K562 (cell line): ENCODE data around the gene ACY1. TPM values are rescaled to one million over a fixed set of nuclear protein-coding genes. Genes with fewer than 3 reads are reported as not detected.

Experiments used
- ATAC-seq: fragments of 200-7000 bp; cut with Tn5 transposase; 3 replicates; pipeline ENCODE4 v1.9.1; 2020; ENCODE audit warnings: moderate library complexity
- BruUV-seq: library from RNA; stranded (reverse); fragments of 400-500 nt; replicated peaks from 2 replicates; lab custom pipeline; 2021; lab: Mats Ljungman, UMichigan
- CTCF ChIA-PET: fragments of 300-600 bp; formaldehyde crosslinking; extraction: SDS; loops from one replicate; lab custom pipeline; 2021; ENCODE audit warnings: low intra/inter-chr PET ratio; lab: Yijun Ruan, JAX
- POLR2A ChIA-PET: fragments of 300-600, 350-650 bp; sonication (Branson Sonifier 250); formaldehyde crosslinking; extraction: SDS; loops from one replicate; lab custom pipeline; 2021; ENCODE audit warnings: antibody characterized with exemption, inconsistent platforms; lab: Yijun Ruan, JAX
- DNase-seq, 4 experiments: peaks; one replicate each; pipeline versions ENCODE4 v3.0.0 to v3.0.0-alpha.2; 2011 to 2018; ENCODE audit warnings: low spot score in 3 of 4, mixed read lengths in 3 of 4; ENCODE audit errors: extremely low read depth in 1 of 4
- FAIRE-seq: peaks from 2 replicates; lab custom pipeline; 2011; peaks lifted over from hg19 to GRCh38; lab: Jason Lieb, UNC
- H2AFZ ChIP-seq: 2 replicates; pipeline ENCODE4 v1.6.0; 2011; ENCODE audit warnings: low read depth, low read length, control low read depth, inconsistent platforms
- H3K27ac ChIP-seq: fragments of 200-600 bp; 3 replicates; pipeline ENCODE4 v1.8.0; 2011; ENCODE audit warnings: low read depth, mild to moderate bottlenecking, control low read depth, inconsistent platforms, low read length, moderate library complexity, mixed read lengths; ENCODE audit errors: extremely low read depth
- H3K27me3 ChIP-seq, 2 experiments: fragments of 300-600 bp in 1 of 2; 2 replicates in 1 of 2; 3 replicates in 1 of 2; pipeline versions ENCODE4 v1.6.0 to v1.8.0; 2011; ENCODE audit warnings: inconsistent platforms in 2 of 2, low read length in 2 of 2, mild to moderate bottlenecking in 1 of 2, mixed read lengths in 1 of 2, moderate library complexity in 1 of 2; ENCODE audit not compliant: control insufficient read depth in 2 of 2, insufficient read depth in 2 of 2
- H3K36me3 ChIP-seq: fragments of 300-600 bp; 3 replicates; pipeline ENCODE4 v1.8.0; 2011; ENCODE audit warnings: mild to moderate bottlenecking, low read length, inconsistent platforms; ENCODE audit not compliant: control insufficient read depth, insufficient read depth
- H3K4me1 ChIP-seq, 2 experiments: fragments of 200-600 bp in 1 of 2; replicated peaks in 1 of 2; 2 replicates in 1 of 2; 3 replicates in 1 of 2; pipeline versions ENCODE4 v1.5.1 to v1.8.0; 2011; ENCODE audit warnings: inconsistent platforms in 2 of 2, low read length in 2 of 2, mild to moderate bottlenecking in 1 of 2, mixed read lengths in 1 of 2, moderate library complexity in 1 of 2; ENCODE audit not compliant: control insufficient read depth in 2 of 2, insufficient read depth in 2 of 2
- H3K4me2 ChIP-seq: 2 replicates; pipeline ENCODE4 v1.6.1; 2011; ENCODE audit warnings: low read length, control low read depth, inconsistent platforms, mixed read lengths; ENCODE audit not compliant: insufficient read depth
- H3K4me3 ChIP-seq: fragments of 200-600 bp; sonication (generic), shearing (Covaris generic); 2 replicates; pipeline ENCODE4 v1.5.1; 2016; ENCODE audit warnings: control low read depth, inconsistent platforms
- H3K79me2 ChIP-seq: fragments of 200-600 bp; 3 replicates; pipeline ENCODE4 v1.8.0; 2011; ENCODE audit warnings: low read length, inconsistent platforms; ENCODE audit not compliant: control insufficient read depth, insufficient read depth
- H3K9ac ChIP-seq, 2 experiments: 2 replicates each; pipeline versions ENCODE4 v1.6.0 to v1.6.1; 2011; ENCODE audit warnings: low read depth in 2 of 2, low read length in 2 of 2, control low read depth in 1 of 2, inconsistent platforms in 1 of 2, mild to moderate bottlenecking in 1 of 2, mixed read lengths in 1 of 2; ENCODE audit not compliant: insufficient read depth in 1 of 2
- H3K9me1 ChIP-seq: one replicate; pipeline ENCODE4 v1.6.0; 2011; ENCODE audit warnings: inconsistent platforms, mild to moderate bottlenecking, low read length, moderate library complexity; ENCODE audit not compliant: control insufficient read depth, insufficient read depth
- H3K9me3 ChIP-seq: replicated peaks from 2 replicates; pipeline ENCODE4 v1.5.1; 2011; ENCODE audit warnings: low read depth, low read length, inconsistent platforms; ENCODE audit not compliant: control insufficient read depth, insufficient read depth
- H4K20me1 ChIP-seq: replicated peaks from 2 replicates; pipeline ENCODE4 v1.6.1; 2011; ENCODE audit warnings: low read length, inconsistent platforms, mixed read lengths; ENCODE audit not compliant: control insufficient read depth, insufficient read depth
- CAMTA2 ChIP-seq: fragments of 250-450 bp; sonication (Bioruptor Pico); conservative IDR thresholded peaks from 2 replicates; pipeline ENCODE4 v1.5.1; 2022
- POLR2G ChIP-seq: fragments of 200-400 bp; formaldehyde crosslinking; IDR thresholded peaks from 2 replicates; pipeline ENCODE4 v1.6.1; 2017; ENCODE audit warnings: low read depth, mild to moderate bottlenecking, antibody characterized with exemption, low read length, moderate library complexity
- RBFOX2 ChIP-seq: fragments of 200-400 bp; formaldehyde crosslinking; IDR thresholded peaks from 2 replicates; pipeline ENCODE4 v1.6.1; 2017; ENCODE audit warnings: low read depth, mild to moderate bottlenecking, low read length, moderate library complexity
- WGBS: fragments of 100-300 bp; shearing (Covaris generic); methylation state at CpG from one replicate; pipeline ENCODE4 v1.1.6; 2016; ENCODE audit warnings: low coverage, mixed read lengths; ENCODE audit not compliant: insufficient coverage; ENCODE audit errors: missing lambda C conversion rate; 5-methylcytosine and 5-hydroxymethylcytosine counted together
- in situ Hi-C: fragments of 300-500 bp; cut with MboI; formaldehyde crosslinking; loops from 4 replicates; pipeline ENCODE4 v1.15.0; 2018; ENCODE audit warnings: inconsistent platforms, mixed read lengths
- intact Hi-C: fragments of 100-400 bp; cut with micrococcal nuclease; formaldehyde crosslinking; loops from 2 replicates; pipeline ENCODE4 v1.14.2; 2022
- polyA plus RNA-seq, 8 experiments: library from polyadenylated mRNA; depleted of rRNA in 4 of 8; stranded (reverse) in 5 of 8; unstranded in 3 of 8; fragments of >200 nt; fragmentation: Nextera tagmentation in 2 of 8; fragmentation: Illumina TruSeq in 1 of 8; extraction: Ambion mirVana in 2 of 8; extraction: Trizol in 1 of 8; gene quantifications; 2 replicates each; pipeline versions ENCODE4 v1.2.1 to v1.2.3, GENCODE V29; 2011 to 2014; ENCODE audit warnings: inconsistent platforms in 1 of 8, missing spikeins in 1 of 8
- total RNA-seq, 7 experiments: library from RNA; depleted of rRNA in 6 of 7; stranded (reverse); fragments of >200 nt in 6 of 7; fragmentation: Illumina TruSeq in 2 of 7; extraction: Trizol in 2 of 7; gene quantifications; 2 replicates each; pipeline versions ENCODE4 v1.2.1 to v1.2.3, GENCODE V29; 2011 to 2021; ENCODE audit warnings: low replicate concordance in 1 of 7
- TF ChIP-seq, protein P1 (sequence below): fragments of 250-450 bp; sonication (Bioruptor Pico); IDR thresholded peaks from 2 replicates; pipeline ENCODE4 v1.5.1; 2021; ENCODE audit warnings: mild to moderate bottlenecking

ACY1 gene
- total and polyA plus RNA-seq, 9 of the 15 experiments (the other 6 are each of a cell fraction or from before 2014, with no cell fraction given), result 70.7 to 195 (median 123) TPM

DNA sequence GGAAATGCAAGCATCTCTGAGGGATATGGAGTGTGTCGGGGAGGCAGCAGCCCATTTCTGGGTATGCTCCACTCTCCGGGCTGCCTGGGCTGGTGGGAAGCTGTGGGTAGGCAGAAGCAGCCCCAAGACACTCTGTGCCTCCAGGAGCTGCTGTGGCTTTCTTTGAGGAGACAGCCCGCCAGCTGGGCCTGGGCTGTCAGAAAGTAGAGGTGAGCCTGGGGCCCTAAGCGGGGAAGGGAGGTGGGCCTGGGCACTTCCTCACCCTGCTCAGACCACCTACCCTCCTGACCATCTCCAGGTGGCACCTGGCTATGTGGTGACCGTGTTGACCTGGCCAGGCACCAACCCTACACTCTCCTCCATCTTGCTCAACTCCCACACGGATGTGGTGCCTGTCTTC is 1.7 kb downstream of the ACY1 start:
- Histone ChIP-seq H3K27ac (peak overlapping the region; percentile 28; the same call in 2 of the 3 replicates), H3K27me3 (no peaks in the 10 kb centered on the region), H2AFZ (no peak overlapping the region), H3K9me1 (no peaks in the 10 kb centered on the region), H3K36me3 (peaks cover 34% of the 10 kb centered on the region; the same call in 2 of the 3 replicates), H3K79me2 (peaks cover 47% of the 10 kb centered on the region), H4K20me1 (no peaks in the 10 kb centered on the region), H3K9ac (peak overlapping the region; percentile 51 to 94), H3K4me2 (peak overlapping the region; percentile 96), H3K4me1 (peaks cover 35 to 68% of the 10 kb centered on the region in 2 experiments; a peak in 4 of 5 replicates), H3K9me3 (no peaks in the 10 kb centered on the region), H3K4me3 (peak overlapping the region; percentile 55; the same call in 1 of the 2 replicates)
- no TSS peak for BruUV-seq
- FAIRE-seq, result no peak
- TF ChIP-seq POLR2G, result peak; percentile 58
- TF ChIP-seq RBFOX2, result peak; percentile 63
- TF ChIP-seq, protein P1, sequence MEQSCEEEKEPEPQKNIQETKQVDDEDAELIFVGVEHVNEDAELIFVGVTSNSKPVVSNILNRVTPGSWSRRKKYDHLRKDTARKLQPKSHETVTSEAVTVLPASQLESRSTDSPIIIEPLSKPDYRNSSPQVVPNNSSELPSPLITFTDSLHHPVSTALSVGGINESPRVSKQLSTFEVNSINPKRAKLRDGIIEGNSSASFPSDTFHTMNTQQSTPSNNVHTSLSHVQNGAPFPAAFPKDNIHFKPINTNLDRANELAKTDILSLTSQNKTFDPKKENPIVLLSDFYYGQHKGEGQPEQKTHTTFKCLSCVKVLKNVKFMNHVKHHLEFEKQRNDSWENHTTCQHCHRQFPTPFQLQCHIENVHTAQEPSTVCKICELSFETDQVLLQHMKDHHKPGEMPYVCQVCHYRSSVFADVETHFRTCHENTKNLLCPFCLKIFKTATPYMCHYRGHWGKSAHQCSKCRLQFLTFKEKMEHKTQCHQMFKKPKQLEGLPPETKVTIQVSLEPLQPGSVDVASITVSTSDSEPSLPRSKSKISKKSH (CRISPR knock-in tag), result no peak
- no peak for TF ChIP-seq CAMTA2 (CRISPR knock-in tag)
- no peak for DNase-seq
- 56% methylated on average over 3 of the region's 6 CpGs for WGBS
- ChIA-PET CTCF (no interaction called here), POLR2A (interaction anchor here (0.7 to 5.2 kb wide), 3 partner anchors 8 to 147 kb away, joined by 3 to 105 read pairs (median 3); partner anchors contain the start of gene RPL29)
- no peak for ATAC-seq
- in situ Hi-C loops, result no loop called here
- intact Hi-C loops, result no loop called here
